HG03103 (cell line): ENCODE data around the gene KCNF1.

Source experiments
- ATAC-seq: cut with Tn5 transposase; IDR thresholded peaks from one replicate; pipeline ENCODE4 v1.9.1; 2021; ENCODE audit warnings: low read depth; ENCODE audit not compliant: unreplicated experiment

KCNF1 gene

GRCh38 chr2:10879624-10880585 is 31.8 kb upstream of the KCNF1 start:
- no peak for ATAC-seq

- no peak for ATAC-seq
These were observed 31.0 kb upstream of the KCNF1 start for GRCh38 chr2:10880586-10881321.

GRCh38 chr2:10882568-10882967 is 29.2 kb upstream of the KCNF1 start:
- no peak for ATAC-seq

- no peak for ATAC-seq
These were observed 28.7 kb upstream of the KCNF1 start for GRCh38 chr2:10883066-10883465.

GRCh38 chr2:10883801-10884478 is 27.8 kb upstream of the KCNF1 start:
- ATAC-seq = no peak

GRCh38 chr2:10884574-10884975 is 27.2 kb upstream of the KCNF1 start:
- no peak for ATAC-seq

GRCh38 chr2:10885094-10885860 is 26.5 kb upstream of the KCNF1 start:
- ATAC-seq = no peak

- ATAC-seq = no peak
These were observed 24.3 kb upstream of the KCNF1 start for GRCh38 chr2:10887476-10887875.

- no peak for ATAC-seq
These were observed 22.0 kb upstream of the KCNF1 start for GRCh38 chr2:10889651-10890215.

- no peak for ATAC-seq
These were observed 20.9 kb upstream of the KCNF1 start for GRCh38 chr2:10890706-10891270.

GRCh38 chr2:10891390-10891789 is 20.3 kb upstream of the KCNF1 start:
- ATAC-seq = no peak

- ATAC-seq = no peak
These were observed 19.9 kb upstream of the KCNF1 start for GRCh38 chr2:10891848-10892247.

GRCh38 chr2:10892316-10892715 is 19.4 kb upstream of the KCNF1 start:
- no peak for ATAC-seq

- no peak for ATAC-seq
These were observed 18.9 kb upstream of the KCNF1 start for GRCh38 chr2:10892796-10893350.

GRCh38 chr2:10894264-10894935 is 17.3 kb upstream of the KCNF1 start:
- no peak for ATAC-seq

GRCh38 chr2:10895231-10895630 is 16.5 kb upstream of the KCNF1 start:
- ATAC-seq = no peak

GRCh38 chr2:10897956-10898355 is 13.8 kb upstream of the KCNF1 start:
- ATAC-seq = no peak

GRCh38 chr2:10900216-10901109 is 11.3 kb upstream of the KCNF1 start:
- no peak for ATAC-seq
